Measurements from ENCODE around the gene GPR39. TPM values are rescaled to one million over a fixed set of nuclear protein-coding genes. Genes with fewer than 3 reads are reported as not detected.

The GPR39 gene
- total RNA-seq, 2 donors from 2014 or later = not detected

DNA sequence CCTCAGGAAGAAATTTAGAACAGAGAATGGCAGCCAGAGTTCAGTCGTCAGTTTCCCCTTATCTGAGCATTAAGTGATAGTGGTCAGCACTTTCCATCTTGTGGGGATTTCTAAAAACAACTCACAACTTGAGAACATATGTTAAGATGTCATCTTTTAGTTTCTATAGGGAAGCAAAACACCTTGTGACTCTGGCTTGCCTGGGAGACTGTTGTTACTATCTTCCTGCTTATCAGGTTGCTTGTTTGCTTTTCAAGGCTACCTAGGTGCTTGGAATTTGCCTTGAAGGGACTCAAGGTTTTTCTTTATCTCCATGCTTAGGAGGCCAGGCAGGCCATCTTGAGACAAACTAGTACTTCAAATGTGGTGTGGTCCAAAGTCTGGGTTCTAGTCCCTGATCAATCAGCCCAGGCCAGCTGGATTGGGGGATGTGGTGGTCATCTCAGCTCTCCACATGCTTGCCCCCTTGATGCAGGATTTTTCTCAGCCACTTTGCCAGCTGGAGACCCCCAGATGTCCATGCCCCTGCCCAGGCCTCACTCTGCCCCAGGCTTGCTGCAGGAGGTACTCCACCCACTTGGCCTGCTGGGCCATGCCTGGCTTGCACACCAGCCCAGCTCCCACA, 127.5 kb downstream of the GPR39 start:
- ATAC-seq (replicated peaks in 1 of 2) = no peak

DNA sequence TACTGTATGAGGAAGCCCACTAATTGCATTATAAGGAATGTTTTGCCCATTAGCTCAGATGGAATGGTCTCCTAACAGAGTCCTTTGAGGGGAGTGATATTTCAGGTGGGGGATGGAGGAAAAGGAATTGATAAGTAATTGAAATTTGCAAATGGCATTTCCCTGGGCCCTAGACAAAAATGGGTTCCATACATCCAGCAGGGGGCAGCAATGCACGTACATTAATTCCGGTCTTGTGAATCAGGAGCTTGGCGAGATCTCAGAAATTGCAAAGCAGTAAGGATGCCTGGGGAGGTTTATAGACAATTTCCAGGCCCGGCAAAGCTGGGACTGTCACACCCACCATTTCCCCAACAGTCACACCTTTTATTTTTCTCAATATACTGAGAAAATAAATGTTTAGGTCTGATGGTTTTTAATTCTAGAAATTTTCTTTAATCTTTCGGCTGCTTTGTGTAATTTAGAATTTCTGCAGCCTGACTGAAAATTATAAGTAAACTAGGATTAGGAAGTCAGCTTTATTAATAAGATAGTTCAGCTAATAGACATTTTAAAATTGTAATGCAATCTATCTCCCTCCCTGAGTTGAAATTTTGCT, 130.6 kb downstream of the GPR39 start:
- H3K27me3 Mint-ChIP-seq (ENCODE audit: low read depth) = no peaks in the 10 kb centered on the region
- ATAC-seq (replicated peaks in 1 of 2) (no peak), DNase-seq (peak; percentile 45 to 59)

More for the DNA sequence above, 127.5 kb downstream of the GPR39 start:
- Mint-ChIP-seq H3K27me3 (ENCODE audit: low read depth) (no peaks in the 10 kb centered on the region), H3K36me3 (ENCODE audit: insufficient read depth in 2 of 2) (no peaks in the 10 kb centered on the region), H3K27ac (no peak overlapping the region), H3K4me3 (no peak overlapping the region), H3K9me3 (no peaks in the 10 kb centered on the region), H3K4me1 (ENCODE audit: low read depth) (no peaks in the 10 kb centered on the region)
- DNase-seq = no peak

DNA sequence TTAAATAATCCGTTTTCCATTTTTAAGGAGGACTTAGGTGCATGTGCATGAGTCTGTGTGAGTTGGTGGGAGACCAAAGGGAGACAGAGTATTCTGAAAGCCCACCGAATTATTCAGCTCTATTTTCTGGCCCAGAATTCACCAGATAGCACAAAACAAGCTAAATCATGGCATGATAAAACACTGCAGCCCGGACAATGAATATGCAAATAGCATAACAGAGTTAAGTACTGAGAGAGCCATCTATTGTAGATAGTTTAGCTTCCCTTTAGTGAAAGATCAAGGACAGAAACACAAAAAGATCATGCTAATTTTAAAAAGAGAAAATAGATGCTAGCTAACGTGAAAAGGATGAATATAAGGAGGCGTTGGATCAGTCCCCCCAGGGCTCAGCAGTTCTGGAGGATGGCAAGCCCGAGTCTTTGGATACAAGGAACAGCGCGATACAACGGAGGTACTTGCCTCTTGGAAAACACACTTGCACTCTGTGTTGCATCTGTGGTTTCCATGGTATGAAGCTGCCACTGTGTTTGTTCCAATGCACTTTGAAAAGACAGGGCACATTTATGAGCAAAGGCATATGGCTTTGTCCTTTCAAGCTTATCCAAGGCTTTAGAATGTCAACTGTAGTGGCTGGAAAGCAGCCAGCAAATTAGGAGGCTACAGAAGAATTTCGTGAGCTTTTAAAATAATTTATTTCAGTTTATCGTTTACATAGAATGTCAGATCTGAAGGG, 133.5 kb downstream of the GPR39 start:
- peaks cover 0 to 3% of the 10 kb centered on the region in 2 donors for H3K9me3 Mint-ChIP-seq

More for the DNA sequence above, 130.6 kb downstream of the GPR39 start:
- Mint-ChIP-seq H3K4me3 (no peak overlapping the region), H3K4me1 (ENCODE audit: low read depth) (no peaks in the 10 kb centered on the region), H3K36me3 (ENCODE audit: insufficient read depth in 2 of 2) (no peaks in the 10 kb centered on the region), H3K9me3 (peaks cover 0 to 3% of the 10 kb centered on the region in 2 donors), H3K27ac (no peak overlapping the region)

DNA sequence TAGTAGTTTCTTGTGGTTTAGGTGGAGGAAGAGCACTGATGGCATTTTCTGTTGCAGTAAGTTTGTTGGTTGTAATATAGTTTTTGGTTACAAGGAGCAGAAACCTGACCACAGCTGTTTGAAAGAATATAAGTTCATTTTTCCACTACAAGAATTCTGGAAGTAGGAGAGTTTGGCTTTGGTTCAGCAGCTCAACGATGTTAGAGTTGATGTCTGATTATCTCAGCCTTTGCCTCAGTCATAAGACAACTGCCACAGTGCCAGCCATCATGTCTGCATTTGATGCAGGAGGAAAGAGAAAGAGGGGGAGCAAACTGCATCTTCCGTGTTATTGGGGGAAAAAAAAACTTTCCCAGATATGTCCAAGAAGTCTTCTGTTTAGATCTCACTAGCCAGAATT, 134.3 kb downstream of the GPR39 start:
- ATAC-seq (replicated peaks in 1 of 2) (no peak), DNase-seq (no peak)
- Mint-ChIP-seq H3K27ac (no peak overlapping the region), H3K27me3 (ENCODE audit: low read depth) (no peaks in the 10 kb centered on the region), H3K4me1 (ENCODE audit: low read depth) (no peaks in the 10 kb centered on the region), H3K4me3 (no peak overlapping the region), H3K36me3 (ENCODE audit: insufficient read depth in 2 of 2) (no peaks in the 10 kb centered on the region), H3K9me3 (peaks cover 0 to 3% of the 10 kb centered on the region in 2 donors)

More for the DNA sequence above, 133.5 kb downstream of the GPR39 start:
- H3K27ac Mint-ChIP-seq = no peak overlapping the region
- no peaks in the 10 kb centered on the region for H3K4me1 Mint-ChIP-seq (ENCODE audit: low read depth)
- no peak overlapping the region for H3K4me3 Mint-ChIP-seq
- DNase-seq = no peak
- no peak for ATAC-seq (replicated peaks in 1 of 2)
- H3K27me3 Mint-ChIP-seq (ENCODE audit: low read depth) = no peaks in the 10 kb centered on the region
- H3K36me3 Mint-ChIP-seq (ENCODE audit: insufficient read depth in 2 of 2) = no peaks in the 10 kb centered on the region

DNA sequence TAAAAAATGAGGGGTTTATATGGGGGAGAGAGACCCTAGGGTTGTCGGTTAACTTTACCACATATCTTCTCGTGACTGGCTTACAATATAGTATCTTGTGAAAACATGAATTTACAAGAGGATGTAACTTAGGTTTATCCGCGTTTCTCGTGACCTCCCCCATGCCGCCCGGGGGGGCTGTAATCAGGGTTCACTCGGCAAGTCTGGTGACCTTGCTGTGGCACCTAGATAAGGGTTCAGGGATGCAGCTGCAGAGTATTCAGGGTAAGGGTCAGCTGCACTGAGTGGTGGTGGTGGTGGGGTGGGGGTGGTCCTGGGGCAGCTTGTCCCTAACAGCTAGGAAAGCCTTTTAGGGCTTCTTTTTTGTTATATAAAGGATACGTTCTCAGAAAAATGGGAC, 141.1 kb downstream of the GPR39 start:
- DNase-seq (no peak), ATAC-seq (replicated peaks in 1 of 2) (no peak)
- no peaks in the 10 kb centered on the region for H3K36me3 Mint-ChIP-seq (ENCODE audit: insufficient read depth in 2 of 2)
- H3K4me1 Mint-ChIP-seq (ENCODE audit: low read depth) = no peaks in the 10 kb centered on the region
- no peak overlapping the region for H3K4me3 Mint-ChIP-seq
- peaks cover 1 to 4% of the 10 kb centered on the region in 2 donors for H3K9me3 Mint-ChIP-seq
- H3K27ac Mint-ChIP-seq = no peak overlapping the region
- no peaks in the 10 kb centered on the region for H3K27me3 Mint-ChIP-seq (ENCODE audit: low read depth)

DNA sequence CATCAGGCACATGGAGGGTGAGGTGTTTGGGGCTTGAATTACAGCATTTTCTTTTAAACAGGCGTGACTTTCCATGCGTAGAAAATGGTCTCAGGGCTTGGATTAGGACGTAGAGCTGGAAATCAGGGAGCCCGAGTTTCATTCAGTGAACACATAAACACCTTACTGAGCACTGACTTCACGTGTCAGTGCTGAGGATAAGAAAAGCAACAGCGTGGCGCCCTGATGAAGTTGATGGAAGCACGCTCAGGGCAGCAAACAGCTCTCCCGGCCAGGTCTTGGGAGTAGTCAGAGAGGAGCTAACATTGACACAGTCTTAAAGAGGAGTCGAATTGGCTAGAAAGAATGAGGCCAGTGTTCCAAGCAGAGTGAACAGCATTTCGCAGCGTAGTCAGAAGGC, 142.7 kb downstream of the GPR39 start:
- Mint-ChIP-seq H3K4me1 (ENCODE audit: low read depth) (no peaks in the 10 kb centered on the region), H3K36me3 (ENCODE audit: insufficient read depth in 2 of 2) (no peaks in the 10 kb centered on the region), H3K4me3 (no peak overlapping the region), H3K9me3 (peaks cover 1 to 4% of the 10 kb centered on the region in 2 donors), H3K27ac (no peak overlapping the region), H3K27me3 (ENCODE audit: low read depth) (no peaks in the 10 kb centered on the region)
- ATAC-seq (replicated peaks in 1 of 2) = no peak
- DNase-seq = no peak

DNA sequence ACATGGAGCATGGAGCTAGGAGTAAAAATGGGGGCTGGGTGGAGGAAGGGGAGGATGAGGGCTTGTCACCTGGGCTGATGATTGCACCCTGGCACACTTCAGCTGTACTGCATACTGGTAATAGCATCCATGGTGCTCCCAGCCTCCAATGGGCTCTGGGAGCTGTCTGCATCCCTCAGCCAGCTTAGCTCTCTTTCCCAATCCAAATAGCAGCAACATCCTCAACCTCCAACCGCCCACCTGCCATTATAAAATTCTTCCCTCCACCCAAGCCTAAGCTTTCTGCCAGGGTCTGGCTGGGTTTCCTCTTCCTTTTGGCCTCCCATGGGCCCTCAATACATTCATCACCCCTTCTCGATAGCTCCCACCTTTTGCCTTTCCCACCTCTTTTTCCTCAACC, 143.3 kb downstream of the GPR39 start:
- no peak overlapping the region for H3K27ac Mint-ChIP-seq
- no peaks in the 10 kb centered on the region for H3K27me3 Mint-ChIP-seq (ENCODE audit: low read depth)
- DNase-seq = no peak
- peaks cover 1 to 4% of the 10 kb centered on the region in 2 donors for H3K9me3 Mint-ChIP-seq
- H3K4me3 Mint-ChIP-seq = no peak overlapping the region
- ATAC-seq (replicated peaks in 1 of 2) = no peak
- no peaks in the 10 kb centered on the region for H3K36me3 Mint-ChIP-seq (ENCODE audit: insufficient read depth in 2 of 2)
- no peaks in the 10 kb centered on the region for H3K4me1 Mint-ChIP-seq (ENCODE audit: low read depth)

DNA sequence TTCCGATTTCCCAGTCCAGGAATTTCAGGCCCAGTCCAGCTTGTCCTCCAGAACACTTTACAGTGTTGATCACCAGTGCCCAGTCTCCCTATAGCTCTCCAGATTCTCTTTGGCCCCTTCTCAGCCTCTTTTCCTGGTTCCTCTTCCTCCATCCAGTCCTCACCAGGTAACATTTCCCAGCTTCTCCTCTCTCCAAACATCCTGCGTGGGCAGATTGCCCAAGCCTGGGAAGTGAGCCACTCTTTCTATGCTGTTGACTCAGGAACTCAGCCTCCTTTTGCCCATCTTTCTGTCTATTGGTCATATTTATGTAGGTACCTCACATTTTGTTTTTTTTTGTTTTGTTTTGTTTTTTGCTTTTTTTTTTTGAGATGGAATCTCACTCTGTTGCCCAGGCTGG, 144.0 kb downstream of the GPR39 start:
- no peaks in the 10 kb centered on the region for H3K4me1 Mint-ChIP-seq (ENCODE audit: low read depth)
- H3K9me3 Mint-ChIP-seq = peaks cover 1 to 4% of the 10 kb centered on the region in 2 donors
- no peak overlapping the region for H3K27ac Mint-ChIP-seq
- DNase-seq (no peak), ATAC-seq (replicated peaks in 1 of 2) (no peak)
- H3K27me3 Mint-ChIP-seq (ENCODE audit: low read depth) = no peaks in the 10 kb centered on the region
- H3K36me3 Mint-ChIP-seq (ENCODE audit: insufficient read depth in 2 of 2) = no peaks in the 10 kb centered on the region
- H3K4me3 Mint-ChIP-seq = no peak overlapping the region

DNA sequence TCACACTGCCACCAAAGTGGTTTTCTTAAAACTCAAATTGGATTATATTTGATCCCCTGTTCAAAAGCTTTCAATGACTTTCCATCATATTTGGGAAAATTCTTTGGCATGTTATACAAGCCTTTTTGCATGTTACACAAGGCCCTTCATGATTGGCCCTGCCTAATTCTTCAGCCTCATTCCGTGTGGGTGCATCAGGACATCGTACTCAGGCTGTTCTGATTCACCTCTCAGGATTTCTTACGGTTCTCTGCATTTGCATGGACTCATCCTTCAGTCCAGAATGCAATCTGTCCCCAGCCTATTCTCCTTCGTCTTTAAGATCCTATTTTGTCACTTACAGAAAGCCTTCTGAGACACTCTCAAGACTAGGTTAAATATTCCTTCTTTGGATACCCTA, 145.6 kb downstream of the GPR39 start:
- H3K4me1 Mint-ChIP-seq (ENCODE audit: low read depth) = no peaks in the 10 kb centered on the region
- no peaks in the 10 kb centered on the region for H3K27me3 Mint-ChIP-seq (ENCODE audit: low read depth)
- H3K4me3 Mint-ChIP-seq = no peak overlapping the region
- no peak for ATAC-seq (replicated peaks in 1 of 2)
- H3K9me3 Mint-ChIP-seq = peaks cover 6 to 7% of the 10 kb centered on the region in 2 donors
- no peak overlapping the region for H3K27ac Mint-ChIP-seq
- no peaks in the 10 kb centered on the region for H3K36me3 Mint-ChIP-seq (ENCODE audit: insufficient read depth in 2 of 2)
- DNase-seq = no peak

DNA sequence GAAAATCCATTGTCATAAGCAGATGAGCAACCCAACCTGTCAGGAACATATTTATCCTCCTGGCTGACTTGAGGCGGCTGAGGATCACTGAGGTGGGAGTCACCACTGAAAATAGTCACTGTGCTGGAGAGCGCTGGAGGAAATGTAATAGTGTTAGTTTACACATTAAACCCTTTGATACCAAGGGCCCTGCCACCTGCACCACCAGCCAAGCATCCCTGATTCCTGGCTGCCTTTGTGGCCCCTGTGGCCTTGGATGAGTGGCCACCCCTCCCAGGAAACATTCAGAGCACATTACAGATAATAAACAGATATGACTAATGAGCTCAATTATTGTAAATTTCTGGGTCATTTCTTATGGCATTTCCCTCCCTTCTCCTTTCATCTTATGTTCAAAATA, 147.5 kb downstream of the GPR39 start:
- no peak overlapping the region for H3K4me3 Mint-ChIP-seq
- no peak overlapping the region for H3K27ac Mint-ChIP-seq

DNA sequence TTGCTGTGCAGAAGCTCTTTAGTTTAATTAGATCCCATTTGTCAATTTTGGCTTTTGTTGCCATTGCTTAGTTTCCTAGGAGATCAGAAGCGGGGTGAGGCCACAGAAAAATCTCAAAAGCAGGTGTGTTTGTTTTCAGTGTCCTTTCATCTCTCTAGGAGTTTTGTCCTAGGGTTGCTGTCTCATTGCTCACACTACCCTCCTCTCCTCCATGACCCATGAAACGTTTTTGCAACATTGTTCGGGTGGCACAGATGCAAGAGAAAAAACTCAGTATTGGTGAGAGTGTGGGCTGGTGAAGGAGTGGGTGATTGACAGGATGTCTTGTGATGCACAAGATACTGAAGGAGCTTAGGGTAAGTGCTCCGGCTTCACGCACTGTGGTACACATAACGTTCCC, 149.8 kb downstream of the GPR39 start:
- Mint-ChIP-seq H3K27me3 (ENCODE audit: low read depth) (no peaks in the 10 kb centered on the region), H3K27ac (no peak overlapping the region), H3K4me1 (ENCODE audit: low read depth) (no peaks in the 10 kb centered on the region), H3K9me3 (peaks cover 6 to 8% of the 10 kb centered on the region in 2 donors), H3K36me3 (ENCODE audit: insufficient read depth in 2 of 2) (no peaks in the 10 kb centered on the region), H3K4me3 (no peak overlapping the region)
- no peak for ATAC-seq (replicated peaks in 1 of 2)
- DNase-seq = no peak

More for the DNA sequence above, 147.5 kb downstream of the GPR39 start:
- ATAC-seq (replicated peaks in 1 of 2) (no peak), DNase-seq (no peak)
- H3K36me3 Mint-ChIP-seq (ENCODE audit: insufficient read depth in 2 of 2) = no peaks in the 10 kb centered on the region
- H3K9me3 Mint-ChIP-seq = peaks cover 7 to 9% of the 10 kb centered on the region in 2 donors
- no peaks in the 10 kb centered on the region for H3K4me1 Mint-ChIP-seq (ENCODE audit: low read depth)
- no peaks in the 10 kb centered on the region for H3K27me3 Mint-ChIP-seq (ENCODE audit: low read depth)

DNA sequence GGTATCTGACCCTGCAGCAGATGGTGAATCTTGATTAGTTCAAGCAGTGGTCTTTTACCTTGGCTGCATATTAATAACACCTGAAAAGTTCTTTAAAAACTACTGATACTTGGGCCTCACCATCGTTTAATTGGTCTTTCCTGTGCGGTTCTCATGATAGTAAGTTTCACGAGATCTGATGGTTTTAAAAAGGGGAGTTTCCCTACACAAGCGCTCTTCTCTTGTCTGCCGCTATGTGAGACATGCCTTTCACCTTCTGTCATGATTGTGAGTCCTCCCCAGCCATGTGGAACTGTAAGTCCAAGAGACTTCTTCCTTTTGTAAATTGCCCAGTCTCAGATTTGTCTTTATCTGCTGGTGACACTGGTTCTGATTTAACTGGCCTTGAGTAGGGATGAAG, 151.1 kb downstream of the GPR39 start:
- Mint-ChIP-seq H3K36me3 (ENCODE audit: insufficient read depth in 2 of 2) (no peaks in the 10 kb centered on the region), H3K27me3 (ENCODE audit: low read depth) (no peaks in the 10 kb centered on the region), H3K4me1 (ENCODE audit: low read depth) (no peaks in the 10 kb centered on the region), H3K27ac (no peak overlapping the region), H3K4me3 (no peak overlapping the region), H3K9me3 (peaks cover 6 to 8% of the 10 kb centered on the region in 2 donors)
- DNase-seq = no peak
- no peak for ATAC-seq (replicated peaks in 1 of 2)

DNA sequence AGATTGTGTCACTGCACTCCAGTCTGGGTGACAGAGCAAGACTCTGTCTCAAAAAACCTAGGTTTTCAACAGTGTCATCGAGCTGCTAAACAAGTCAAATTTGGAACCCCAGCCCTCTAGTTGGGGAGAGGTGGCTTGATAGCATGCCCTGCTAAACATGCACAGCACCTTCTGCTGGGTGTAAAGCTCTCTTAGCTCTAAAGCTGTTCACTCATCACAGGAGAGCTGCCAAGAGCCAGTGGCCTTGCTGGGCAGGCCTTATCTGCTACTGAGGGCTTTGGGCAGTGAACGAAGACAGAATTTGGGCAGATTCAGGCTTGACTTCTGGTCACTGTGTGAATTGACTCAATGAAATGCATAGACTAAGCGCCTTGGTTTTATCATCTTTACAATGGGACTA, 152.1 kb downstream of the GPR39 start:
- Mint-ChIP-seq H3K4me3 (no peak overlapping the region), H3K27me3 (ENCODE audit: low read depth) (no peaks in the 10 kb centered on the region), H3K36me3 (ENCODE audit: insufficient read depth in 2 of 2) (no peaks in the 10 kb centered on the region), H3K4me1 (ENCODE audit: low read depth) (no peaks in the 10 kb centered on the region), H3K27ac (no peak overlapping the region), H3K9me3 (peaks cover 6 to 8% of the 10 kb centered on the region in 2 donors)
- DNase-seq (no peak), ATAC-seq (replicated peaks in 1 of 2) (no peak)

Data from activated T-cell treated with anti-CD3 and anti-CD28 coated beads, Interleukin-2, amount 50 U/mL, for 72 hours (primary cell).